Astrocyte of the spinal cord (primary cell): ENCODE measurements around the gene ARID3B.
"Not testable (repeated sequence)": the region's sequence is repeated elsewhere in the genome, so short reads cannot be mapped to it uniquely, and the experiment has no call there.

Experiments
- DNase-seq: peaks from one replicate; pipeline ENCODE4 v3.0.0; 2011; ENCODE audit warnings: low read depth, low spot score
- H3K4me3 ChIP-seq: 2 replicates; pipeline ENCODE4 v1.5.1; 2011; ENCODE audit warnings: low read depth, mild to moderate bottlenecking, low read length, moderate library complexity
- in situ Hi-C: cut with HindIII; loops from 2 replicates; pipeline ENCODE4 v1.10.0; 2017; ENCODE audit warnings: low sequenced_read_pairs
- TF ChIP-seq, protein P1 (sequence below): IDR thresholded peaks from 2 replicates; pipeline ENCODE4 v1.5.1; 2012; ENCODE audit warnings: low read depth, mild to moderate bottlenecking, low read length, inconsistent platforms

ARID3B gene

DNA sequence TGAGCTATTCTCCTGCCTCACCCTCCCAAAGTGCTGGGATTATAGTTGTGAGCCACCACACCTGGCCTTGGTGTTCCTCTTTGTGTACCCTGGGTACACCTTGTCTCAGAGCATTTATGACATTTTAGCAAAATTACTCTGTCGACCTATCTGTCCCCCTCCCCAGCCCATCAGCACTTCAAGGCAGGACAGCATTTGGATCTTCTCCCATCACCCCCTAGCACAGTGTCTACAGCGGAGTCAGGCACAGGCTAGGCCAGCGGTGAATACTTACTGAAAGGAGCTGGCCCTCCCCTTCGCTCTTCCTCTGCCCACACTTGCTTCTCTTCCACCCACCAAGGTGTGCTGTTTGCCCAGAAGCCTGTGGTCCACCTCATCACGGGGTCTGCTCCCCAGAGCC, 54.3 kb downstream of the ARID3B start:
- no peak for DNase-seq
- TF ChIP-seq, protein P1, sequence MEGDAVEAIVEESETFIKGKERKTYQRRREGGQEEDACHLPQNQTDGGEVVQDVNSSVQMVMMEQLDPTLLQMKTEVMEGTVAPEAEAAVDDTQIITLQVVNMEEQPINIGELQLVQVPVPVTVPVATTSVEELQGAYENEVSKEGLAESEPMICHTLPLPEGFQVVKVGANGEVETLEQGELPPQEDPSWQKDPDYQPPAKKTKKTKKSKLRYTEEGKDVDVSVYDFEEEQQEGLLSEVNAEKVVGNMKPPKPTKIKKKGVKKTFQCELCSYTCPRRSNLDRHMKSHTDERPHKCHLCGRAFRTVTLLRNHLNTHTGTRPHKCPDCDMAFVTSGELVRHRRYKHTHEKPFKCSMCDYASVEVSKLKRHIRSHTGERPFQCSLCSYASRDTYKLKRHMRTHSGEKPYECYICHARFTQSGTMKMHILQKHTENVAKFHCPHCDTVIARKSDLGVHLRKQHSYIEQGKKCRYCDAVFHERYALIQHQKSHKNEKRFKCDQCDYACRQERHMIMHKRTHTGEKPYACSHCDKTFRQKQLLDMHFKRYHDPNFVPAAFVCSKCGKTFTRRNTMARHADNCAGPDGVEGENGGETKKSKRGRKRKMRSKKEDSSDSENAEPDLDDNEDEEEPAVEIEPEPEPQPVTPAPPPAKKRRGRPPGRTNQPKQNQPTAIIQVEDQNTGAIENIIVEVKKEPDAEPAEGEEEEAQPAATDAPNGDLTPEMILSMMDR, result no peak
- in situ Hi-C loops, result no loop called here
- no peak overlapping the region for H3K4me3 ChIP-seq

DNA sequence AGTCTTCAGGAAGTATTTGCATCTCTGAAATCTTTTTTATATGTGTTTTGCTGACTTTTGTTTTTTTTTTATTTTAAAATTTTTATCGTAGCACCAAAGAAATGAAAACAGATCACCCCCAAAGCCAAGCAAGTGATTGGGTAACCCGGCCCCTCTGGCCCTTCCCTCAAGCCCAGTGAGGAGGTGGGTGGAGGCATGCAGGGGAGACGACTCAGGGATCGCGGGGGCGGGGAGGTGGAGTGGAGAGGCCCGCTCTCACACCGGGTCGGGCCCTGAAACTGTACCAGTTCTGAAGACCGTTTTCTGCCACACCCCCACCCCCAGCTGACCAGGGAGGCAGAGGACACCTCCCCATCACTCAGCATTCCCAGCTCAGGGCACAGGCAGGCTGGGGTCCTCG, 55.7 kb downstream of the ARID3B start:
- in situ Hi-C loops, DNase-seq, H3K4me3 ChIP-seq: not testable (repeated sequence)

DNA sequence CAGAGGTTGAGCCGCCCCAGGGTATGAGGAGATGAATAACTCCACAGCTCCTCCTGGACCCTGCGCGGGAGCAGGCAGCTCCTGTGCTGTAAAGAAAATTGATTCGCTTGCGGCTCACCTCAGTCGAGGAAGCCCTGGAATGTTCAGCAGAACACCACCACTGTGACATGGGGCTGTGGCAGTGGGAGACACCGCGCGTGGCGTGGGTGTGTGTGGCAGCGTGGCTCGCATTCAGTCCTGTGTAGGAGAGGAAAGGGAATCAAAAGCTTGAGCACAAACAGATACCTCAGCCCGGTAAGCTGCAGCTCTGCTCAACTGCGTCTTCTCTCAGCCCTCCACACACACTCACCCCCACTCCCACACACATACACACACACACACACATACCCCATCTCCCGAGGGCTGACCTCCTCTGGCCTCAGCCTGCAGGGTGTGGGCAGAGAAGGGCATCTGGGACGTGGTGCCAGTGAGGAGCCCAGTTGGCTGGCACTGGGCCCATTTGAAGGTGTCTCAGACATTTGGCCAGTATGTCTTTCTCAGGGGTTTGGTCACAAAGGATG, 56.2 kb downstream of the ARID3B start:
- DNase-seq, H3K4me3 ChIP-seq, in situ Hi-C loops: not testable (repeated sequence)

DNA sequence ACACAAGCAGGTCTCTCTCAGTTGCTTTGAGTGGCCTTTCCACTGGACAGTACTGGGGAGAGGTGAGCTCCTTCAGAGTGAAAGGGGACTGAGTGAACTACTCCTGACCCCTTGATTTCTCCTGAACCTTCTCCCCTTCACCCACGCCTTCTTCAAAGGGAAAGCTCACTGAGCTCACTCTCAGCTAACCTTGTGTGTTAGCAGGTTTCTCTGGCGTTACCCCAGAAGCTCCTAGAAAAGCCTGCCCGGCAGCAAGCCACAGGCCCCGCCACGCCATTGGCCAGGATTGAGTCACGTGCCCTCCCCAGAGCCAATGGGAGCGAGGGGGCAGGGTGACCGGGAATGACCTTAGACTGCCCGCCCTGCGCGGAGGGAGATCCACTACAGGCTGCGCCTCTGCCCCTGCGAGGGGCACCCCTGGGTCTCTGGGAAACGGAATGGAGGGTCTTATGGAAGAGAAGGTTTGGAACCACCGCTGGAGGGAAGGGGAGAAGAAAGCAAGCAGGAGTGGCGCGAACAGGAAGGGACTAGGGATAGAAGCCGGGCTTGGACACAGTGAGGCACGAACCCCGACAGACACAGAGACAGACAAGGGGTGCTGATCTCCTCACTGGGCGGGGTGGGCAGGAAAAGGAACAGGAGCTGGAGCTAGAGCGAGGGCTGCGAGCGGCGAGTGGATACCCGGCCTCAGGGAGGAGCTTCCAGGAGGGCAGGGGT, 57.3 kb downstream of the ARID3B start:
- in situ Hi-C loops, result no loop called here
- DNase-seq, result peak; percentile 85
- H3K4me3 ChIP-seq, result peak overlapping the region; percentile 62
- TF ChIP-seq, protein P1, result no peak

DNA sequence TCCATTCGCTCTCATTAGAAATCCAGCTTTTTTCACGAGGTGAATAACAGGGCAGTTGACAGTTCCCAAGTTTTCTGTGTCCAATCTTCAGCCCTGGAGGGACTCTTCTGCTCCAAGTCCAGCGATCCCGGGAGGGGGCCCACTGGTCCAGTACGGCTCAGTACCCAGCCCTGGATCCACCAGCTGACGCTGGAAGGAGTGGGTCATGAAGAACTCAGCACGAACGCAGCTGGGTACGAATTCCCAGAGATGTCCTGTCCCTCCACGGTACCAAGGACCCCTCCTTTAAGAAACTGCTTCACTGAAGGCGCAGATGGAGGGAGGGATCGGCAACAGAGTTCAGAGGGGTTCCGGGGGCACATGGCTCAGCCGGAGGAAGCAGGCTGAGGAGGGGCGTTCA, 58.1 kb downstream of the ARID3B start:
- no peak for DNase-seq
- H3K4me3 ChIP-seq, result peak overlapping the region; percentile 62
- TF ChIP-seq, protein P1, result no peak
- in situ Hi-C loops, result no loop called here

DNA sequence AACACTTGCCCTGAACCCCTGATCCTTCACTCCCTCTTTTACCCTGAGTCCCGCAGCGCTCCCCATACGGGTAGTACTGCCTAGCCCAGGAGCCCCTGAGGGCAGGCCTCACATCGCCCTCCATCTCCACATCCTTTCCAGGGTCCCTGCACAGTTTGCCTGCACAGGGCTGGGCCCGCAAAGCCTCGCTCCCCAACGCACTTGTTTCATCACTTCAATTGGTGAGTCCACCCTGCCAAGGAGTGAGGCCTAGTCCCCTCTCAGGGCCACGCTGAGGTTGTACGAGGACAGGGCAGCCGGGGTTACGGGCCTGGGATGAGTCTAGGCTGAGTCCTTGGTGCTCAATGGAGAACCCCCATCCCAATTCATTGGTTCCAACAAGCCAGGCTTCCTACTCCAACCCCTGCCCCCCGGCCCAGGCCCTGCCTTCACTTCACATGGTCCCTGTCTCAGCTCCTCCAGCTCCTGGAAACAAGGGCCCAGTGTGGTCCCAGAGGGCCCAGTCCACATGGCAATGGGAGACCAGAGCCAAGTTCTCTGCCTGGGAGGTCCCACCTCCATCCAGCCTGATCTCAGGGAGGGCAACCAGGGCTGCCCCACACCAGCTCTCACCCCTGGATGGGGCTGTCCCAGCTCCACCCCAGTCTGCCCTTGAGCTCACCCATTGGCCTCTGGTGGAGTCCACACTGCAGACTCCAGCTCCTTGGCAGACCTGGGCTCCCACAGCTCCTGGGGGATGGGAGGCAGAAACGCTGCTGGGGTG, 62.2 kb downstream of the ARID3B start:
- TF ChIP-seq, protein P1, result no peak
- DNase-seq, result no peak
- in situ Hi-C loops, result no loop called here
- no peak overlapping the region for H3K4me3 ChIP-seq

DNA sequence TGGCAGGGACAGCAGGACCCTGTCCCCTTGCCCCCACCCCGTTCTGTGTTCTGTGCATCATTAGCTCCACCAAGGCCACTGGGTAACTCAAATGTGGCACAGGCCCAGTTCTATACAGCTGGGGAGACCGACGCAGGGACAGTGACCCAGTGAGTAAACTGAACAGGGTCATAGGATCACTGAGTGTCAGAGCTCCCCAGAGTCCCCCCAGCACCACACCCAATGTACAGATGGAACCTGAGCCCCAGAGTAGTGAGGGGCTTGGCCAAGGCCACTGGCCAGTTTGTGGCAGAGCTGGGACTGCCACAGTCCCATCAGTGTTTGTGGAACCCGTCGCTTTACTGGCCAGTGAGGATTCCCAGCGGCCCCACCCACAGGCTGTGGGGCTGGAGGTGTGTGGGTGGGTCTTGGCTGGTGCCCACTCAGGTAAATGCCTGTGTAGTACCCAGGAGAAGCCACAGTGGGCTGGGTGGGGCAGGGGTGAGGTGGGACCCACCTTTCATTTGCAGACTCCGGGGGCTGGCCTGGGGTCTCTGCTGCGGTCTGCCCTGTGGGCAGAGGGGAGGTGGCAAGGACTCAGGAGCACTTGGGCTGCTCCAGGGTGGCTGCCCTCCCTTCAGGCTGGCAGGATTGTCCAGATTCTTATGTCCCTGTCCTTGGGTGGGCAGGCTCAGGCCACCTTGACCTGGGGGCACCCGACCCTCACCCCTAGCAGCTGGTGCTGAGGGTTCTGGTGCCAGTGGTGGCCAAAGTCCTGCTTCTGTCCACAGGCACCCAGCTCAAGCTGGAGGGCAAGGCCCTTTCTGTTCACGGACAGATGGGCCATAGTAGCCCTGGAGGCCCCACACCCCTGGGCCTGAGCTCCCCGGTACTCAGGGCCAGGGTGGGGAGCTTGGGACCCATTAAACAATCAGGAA, 63.0 kb downstream of the ARID3B start:
- in situ Hi-C loops, result no loop called here
- TF ChIP-seq, protein P1, result no peak
- DNase-seq, result no peak
- no peak overlapping the region for H3K4me3 ChIP-seq
